ENCODE results near the gene VPS39. TPM values are rescaled to one million over a fixed set of nuclear protein-coding genes. Genes with fewer than 3 reads are reported as not detected.

Gene VPS39
- polyA plus RNA-seq, 1 experiment, result 79.5 TPM

- TF ChIP-seq, protein P1, sequence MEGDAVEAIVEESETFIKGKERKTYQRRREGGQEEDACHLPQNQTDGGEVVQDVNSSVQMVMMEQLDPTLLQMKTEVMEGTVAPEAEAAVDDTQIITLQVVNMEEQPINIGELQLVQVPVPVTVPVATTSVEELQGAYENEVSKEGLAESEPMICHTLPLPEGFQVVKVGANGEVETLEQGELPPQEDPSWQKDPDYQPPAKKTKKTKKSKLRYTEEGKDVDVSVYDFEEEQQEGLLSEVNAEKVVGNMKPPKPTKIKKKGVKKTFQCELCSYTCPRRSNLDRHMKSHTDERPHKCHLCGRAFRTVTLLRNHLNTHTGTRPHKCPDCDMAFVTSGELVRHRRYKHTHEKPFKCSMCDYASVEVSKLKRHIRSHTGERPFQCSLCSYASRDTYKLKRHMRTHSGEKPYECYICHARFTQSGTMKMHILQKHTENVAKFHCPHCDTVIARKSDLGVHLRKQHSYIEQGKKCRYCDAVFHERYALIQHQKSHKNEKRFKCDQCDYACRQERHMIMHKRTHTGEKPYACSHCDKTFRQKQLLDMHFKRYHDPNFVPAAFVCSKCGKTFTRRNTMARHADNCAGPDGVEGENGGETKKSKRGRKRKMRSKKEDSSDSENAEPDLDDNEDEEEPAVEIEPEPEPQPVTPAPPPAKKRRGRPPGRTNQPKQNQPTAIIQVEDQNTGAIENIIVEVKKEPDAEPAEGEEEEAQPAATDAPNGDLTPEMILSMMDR (IDR thresholded peaks at IDR 0.05; ENCODE audit: insufficient read depth, low read depth, low read length), result no peak
- Histone ChIP-seq H3K27me3 (ENCODE audit: control insufficient read depth, insufficient read depth, low read length) (no peaks in the 10 kb centered on the region; the same call in 1 of the 2 replicates), H3K4me3 (ENCODE audit: low read depth, low read length) (no peak overlapping the region), H3K36me3 (ENCODE audit: control insufficient read depth, insufficient read depth, low read length) (no peaks in the 10 kb centered on the region)
- ChIA-PET CTCF (interaction anchor here (0.8 to 2.2 kb wide), 3 partner anchors 8 to 165 kb away, joined by 3 to 12 read pairs (median 4); no protein-coding TSS in a partner anchor), POLR2A (no interaction called here)
- no peak for DNase-seq (ENCODE audit: low read depth)
These were observed 54.3 kb downstream of the VPS39 start for GRCh38 chr15:42153874-42154211.

- H3K4me3 ChIP-seq (ENCODE audit: low read depth, low read length), result no peak overlapping the region
- TF ChIP-seq, protein P1 (IDR thresholded peaks at IDR 0.05; ENCODE audit: insufficient read depth, low read depth, low read length), result no peak
- ChIA-PET POLR2A (no interaction called here), CTCF (interaction anchor here (0.8 to 2.2 kb wide), 3 partner anchors 9 to 164 kb away, joined by 3 to 12 read pairs (median 4); no protein-coding TSS in a partner anchor)
- H3K27me3 ChIP-seq (ENCODE audit: control insufficient read depth, insufficient read depth, low read length), result peaks cover 3% of the 10 kb centered on the region; the same call in 1 of the 2 replicates
- no peak for DNase-seq (ENCODE audit: low read depth)
- no peaks in the 10 kb centered on the region for H3K36me3 ChIP-seq (ENCODE audit: control insufficient read depth, insufficient read depth, low read length)
These were observed 55.0 kb downstream of the VPS39 start for GRCh38 chr15:42152921-42153698.

GRCh38 chr15:42152196-42152920 lies 55.7 kb downstream of the VPS39 start:
- H3K4me3 ChIP-seq (ENCODE audit: low read depth, low read length), result no peak overlapping the region
- peaks cover 3% of the 10 kb centered on the region; the same call in 1 of the 2 replicates for H3K27me3 ChIP-seq (ENCODE audit: control insufficient read depth, insufficient read depth, low read length)
- H3K36me3 ChIP-seq (ENCODE audit: control insufficient read depth, insufficient read depth, low read length), result no peaks in the 10 kb centered on the region
- TF ChIP-seq, protein P1 (IDR thresholded peaks at IDR 0.05; ENCODE audit: insufficient read depth, low read depth, low read length), result no peak
- ChIA-PET CTCF (interaction anchor here (1.0 to 2.2 kb wide), 2 partner anchors 12 to 14 kb away, joined by 3 to 12 read pairs; no protein-coding TSS in a partner anchor), POLR2A (no interaction called here)
- no peak for DNase-seq (ENCODE audit: low read depth)

DNA sequence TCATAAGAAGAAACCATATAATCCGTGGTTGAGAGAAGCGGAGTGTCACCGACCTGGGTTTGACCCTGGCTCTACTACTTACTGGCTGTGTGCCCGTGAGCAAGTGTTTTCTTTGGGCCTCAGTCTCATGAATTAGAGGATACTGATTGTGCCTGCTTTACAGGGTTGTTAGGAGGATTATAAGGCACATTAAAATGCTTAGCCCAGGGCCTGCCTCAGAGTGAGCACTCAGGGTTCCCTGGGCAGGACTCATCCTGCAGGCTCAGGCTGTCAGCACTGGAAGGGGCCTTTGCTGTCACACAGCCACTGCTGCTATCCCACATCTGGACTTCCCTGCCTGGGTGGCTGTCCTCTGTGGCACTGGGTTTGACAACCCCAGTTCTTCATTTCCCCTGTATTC lies 56.4 kb downstream of the VPS39 start:
- no peak for DNase-seq (ENCODE audit: low read depth)
- CTCF ChIA-PET, result interaction anchor here (1.0 kb wide), 1 partner anchor 12 kb away, joined by 3 read pairs; no protein-coding TSS in a partner anchor
- Histone ChIP-seq H3K27me3 (ENCODE audit: control insufficient read depth, insufficient read depth, low read length) (peaks cover 5% of the 10 kb centered on the region), H3K36me3 (ENCODE audit: control insufficient read depth, insufficient read depth, low read length) (no peaks in the 10 kb centered on the region), H3K4me3 (ENCODE audit: low read depth, low read length) (no peak overlapping the region)
- POLR2A ChIA-PET, result no interaction called here
- TF ChIP-seq, protein P1 (IDR thresholded peaks at IDR 0.05; ENCODE audit: insufficient read depth, low read depth, low read length), result no peak

- H3K4me3 ChIP-seq (ENCODE audit: low read depth, low read length), result no peak overlapping the region
- H3K27me3 ChIP-seq (ENCODE audit: control insufficient read depth, insufficient read depth, low read length), result peaks cover 5% of the 10 kb centered on the region
- ChIA-PET CTCF (no interaction called here), POLR2A (no interaction called here)
- TF ChIP-seq, protein P1 (IDR thresholded peaks at IDR 0.05; ENCODE audit: insufficient read depth, low read depth, low read length), result no peak
- DNase-seq (ENCODE audit: low read depth), result no peak
- H3K36me3 ChIP-seq (ENCODE audit: control insufficient read depth, insufficient read depth, low read length), result no peaks in the 10 kb centered on the region
These were observed 57.0 kb downstream of the VPS39 start for GRCh38 chr15:42151141-42151561.

All from BJ (cell line).